Parathyroid adenoma (tissue), 2 donors: ENCODE data around the gene GGN.
"Not testable (repeated sequence)": the region's sequence is repeated elsewhere in the genome, so short reads cannot be mapped to it uniquely, and the experiment has no call there.

Experiments used
- H2AFZ ChIP-seq: fragments of 300-600 bp; sonication (generic); one replicate; pipeline ENCODE4 v1.7.0; 2017; ENCODE audit warnings: antibody characterized with exemption, mild to moderate bottlenecking
- H3K27ac ChIP-seq: fragments of 300-600 bp; sonication (generic); one replicate; pipeline ENCODE4 v1.7.0; 2017
- H3K27me3 ChIP-seq: fragments of 300-600 bp; sonication (generic); one replicate; pipeline ENCODE4 v1.7.0; 2017; ENCODE audit warnings: low read length; ENCODE audit not compliant: control insufficient read depth, insufficient read depth
- H3K36me3 ChIP-seq: fragments of 300-600 bp; sonication (generic); one replicate; pipeline ENCODE4 v1.7.0; 2017; ENCODE audit warnings: low read length; ENCODE audit not compliant: control insufficient read depth, insufficient read depth
- H3K4me1 ChIP-seq: fragments of 300-600 bp; sonication (generic); one replicate; pipeline ENCODE4 v1.7.0; 2017; ENCODE audit warnings: control low read depth
- H3K4me2 ChIP-seq: fragments of 300-600 bp; sonication (generic); one replicate; pipeline ENCODE4 v1.7.0; 2017; ENCODE audit warnings: low read length
- H3K4me3 ChIP-seq: fragments of 300-600 bp; sonication (generic); one replicate; pipeline ENCODE4 v1.7.0; 2017; ENCODE audit warnings: low read depth, low read length
- H3K79me2 ChIP-seq: fragments of 300-600 bp; sonication (generic); one replicate; pipeline ENCODE4 v1.7.0; 2017; ENCODE audit warnings: control low read depth
- H3K9ac ChIP-seq: fragments of 300-600 bp; sonication (generic); one replicate; pipeline ENCODE4 v1.7.0; 2017; ENCODE audit warnings: mild to moderate bottlenecking
- H3K9me3 ChIP-seq: fragments of 300-600 bp; sonication (generic); one replicate; pipeline ENCODE4 v1.7.0; 2017; ENCODE audit warnings: low read length; ENCODE audit not compliant: control insufficient read depth
- TF ChIP-seq, protein P1 (sequence below): fragments of 300-600 bp; sonication (generic); IDR thresholded peaks from one replicate; pipeline ENCODE4 v1.7.0; 2017; ENCODE audit warnings: antibody characterized with exemption, mild to moderate bottlenecking
- donor health status: primary hyperparathyroidism.

GGN gene

DNA sequence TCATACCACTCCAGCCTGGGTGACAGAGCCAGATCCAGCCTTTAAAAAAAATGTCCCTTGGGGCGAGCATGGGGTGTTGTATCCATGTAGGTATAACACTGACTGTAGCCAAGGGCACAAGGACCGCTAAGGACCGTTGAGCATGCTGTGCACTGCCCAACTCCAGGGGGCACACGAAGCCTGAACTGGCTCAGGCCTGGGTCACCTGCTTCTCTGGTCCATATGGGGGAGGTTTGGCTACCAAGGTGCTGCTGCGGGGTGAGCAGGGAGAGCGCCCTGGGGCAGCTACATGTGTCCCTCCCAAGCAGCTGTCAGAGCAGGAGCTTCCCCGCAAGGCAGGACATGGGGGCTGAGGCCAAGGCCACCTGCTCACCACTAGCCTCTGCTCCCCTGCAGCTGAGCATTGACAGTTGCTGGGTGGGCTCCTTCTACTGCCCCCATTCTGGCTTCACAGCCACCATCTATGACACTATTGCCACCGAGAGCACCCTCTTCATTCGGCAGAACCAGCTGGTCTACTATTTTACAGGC lies 35.9 kb downstream of the GGN start:
- Histone ChIP-seq H3K36me3 (no peaks in the 10 kb centered on the region), H2AFZ (no peak overlapping the region), H3K4me3 (no peak overlapping the region), H3K4me1 (no peaks in the 10 kb centered on the region), H3K9me3 (no peaks in the 10 kb centered on the region), H3K4me2 (no peak overlapping the region), H3K79me2 (no peaks in the 10 kb centered on the region), H3K27ac (no peak overlapping the region), H3K27me3 (no peaks in the 10 kb centered on the region), H3K9ac (no peak overlapping the region)
- TF ChIP-seq, protein P1, sequence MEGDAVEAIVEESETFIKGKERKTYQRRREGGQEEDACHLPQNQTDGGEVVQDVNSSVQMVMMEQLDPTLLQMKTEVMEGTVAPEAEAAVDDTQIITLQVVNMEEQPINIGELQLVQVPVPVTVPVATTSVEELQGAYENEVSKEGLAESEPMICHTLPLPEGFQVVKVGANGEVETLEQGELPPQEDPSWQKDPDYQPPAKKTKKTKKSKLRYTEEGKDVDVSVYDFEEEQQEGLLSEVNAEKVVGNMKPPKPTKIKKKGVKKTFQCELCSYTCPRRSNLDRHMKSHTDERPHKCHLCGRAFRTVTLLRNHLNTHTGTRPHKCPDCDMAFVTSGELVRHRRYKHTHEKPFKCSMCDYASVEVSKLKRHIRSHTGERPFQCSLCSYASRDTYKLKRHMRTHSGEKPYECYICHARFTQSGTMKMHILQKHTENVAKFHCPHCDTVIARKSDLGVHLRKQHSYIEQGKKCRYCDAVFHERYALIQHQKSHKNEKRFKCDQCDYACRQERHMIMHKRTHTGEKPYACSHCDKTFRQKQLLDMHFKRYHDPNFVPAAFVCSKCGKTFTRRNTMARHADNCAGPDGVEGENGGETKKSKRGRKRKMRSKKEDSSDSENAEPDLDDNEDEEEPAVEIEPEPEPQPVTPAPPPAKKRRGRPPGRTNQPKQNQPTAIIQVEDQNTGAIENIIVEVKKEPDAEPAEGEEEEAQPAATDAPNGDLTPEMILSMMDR = no peak

DNA sequence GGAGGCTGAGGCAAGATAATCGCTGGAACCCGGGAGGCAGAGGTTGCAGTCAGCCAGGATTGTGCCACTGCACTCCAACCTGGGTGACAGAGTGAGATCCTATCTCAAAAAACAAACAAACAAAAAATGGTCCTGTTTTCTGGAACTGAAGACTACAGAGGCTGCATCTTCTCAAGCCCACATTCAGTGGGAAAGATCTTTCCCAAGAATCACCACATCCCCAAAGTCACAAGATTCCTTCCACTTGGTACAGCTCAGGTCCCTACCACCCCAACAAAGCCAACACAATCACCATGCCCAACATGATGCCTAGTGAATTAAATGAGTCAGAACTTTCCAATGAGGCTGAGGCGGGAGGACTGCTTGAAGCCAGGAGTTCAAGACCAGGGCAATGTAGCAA lies 37.0 kb downstream of the GGN start:
- Histone ChIP-seq H3K9me3 (no peaks in the 10 kb centered on the region), H3K79me2 (no peaks in the 10 kb centered on the region), H2AFZ (no peak overlapping the region), H3K36me3 (no peaks in the 10 kb centered on the region), H3K27me3 (no peaks in the 10 kb centered on the region), H3K4me1 (no peaks in the 10 kb centered on the region), H3K9ac (no peak overlapping the region), H3K4me2 (no peak overlapping the region), H3K27ac (no peak overlapping the region), H3K4me3 (no peak overlapping the region)
- TF ChIP-seq, protein P1 = no peak

DNA sequence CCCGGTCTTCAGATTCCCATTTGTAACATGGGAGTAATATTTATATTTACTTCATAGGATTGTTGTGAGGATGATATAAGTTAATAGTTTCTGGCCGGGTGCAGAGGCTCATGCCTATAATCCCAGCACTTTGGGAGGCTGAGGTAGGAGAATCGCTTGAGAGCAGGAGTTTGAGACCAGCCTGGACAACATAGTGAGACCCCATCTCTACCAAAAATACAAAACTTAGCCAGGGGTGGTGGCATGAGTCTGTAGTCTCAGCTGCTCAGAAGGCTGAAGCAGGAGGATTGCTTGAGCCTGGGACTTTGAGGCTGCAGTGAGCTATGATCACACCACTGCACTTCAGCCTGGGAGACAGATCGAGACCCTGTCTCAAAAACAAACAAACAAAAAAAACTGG lies 41.0 kb downstream of the GGN start:
- no peak overlapping the region for H3K9ac ChIP-seq
- TF ChIP-seq, protein P1 = no peak

DNA sequence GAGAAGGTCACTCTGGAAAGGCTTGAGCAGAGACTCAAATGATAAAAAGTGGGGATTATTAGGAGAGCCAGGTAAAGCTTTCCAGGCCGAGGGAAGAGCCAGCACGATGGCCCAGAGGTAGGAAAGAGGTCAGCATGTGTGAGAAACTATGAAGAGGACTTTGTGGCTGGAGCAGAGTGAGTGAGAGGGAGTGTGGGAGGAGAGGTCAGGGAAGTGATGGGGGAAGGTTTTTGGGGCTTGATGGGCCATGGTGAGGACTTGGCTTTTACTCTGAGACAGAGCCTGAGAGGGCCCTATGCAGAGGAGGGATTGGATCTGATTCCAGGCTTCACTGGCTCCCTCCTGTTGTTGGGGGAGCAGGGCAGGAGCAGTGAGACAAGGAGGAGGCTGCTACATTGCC lies 46.9 kb downstream of the GGN start:
- no peak overlapping the region for H2AFZ ChIP-seq
- no peaks in the 10 kb centered on the region for H3K4me1 ChIP-seq
- no peaks in the 10 kb centered on the region for H3K9me3 ChIP-seq
- H3K79me2 ChIP-seq = no peaks in the 10 kb centered on the region
- H3K4me2 ChIP-seq = no peak overlapping the region
- TF ChIP-seq, protein P1 = no peak
- no peaks in the 10 kb centered on the region for H3K27me3 ChIP-seq
- H3K4me3 ChIP-seq = no peak overlapping the region
- H3K36me3 ChIP-seq = no peaks in the 10 kb centered on the region
- H3K27ac ChIP-seq = no peak overlapping the region
- no peak overlapping the region for H3K9ac ChIP-seq

More for the DNA sequence above, 41.0 kb downstream of the GGN start:
- H3K9me3 ChIP-seq = no peaks in the 10 kb centered on the region
- no peaks in the 10 kb centered on the region for H3K27me3 ChIP-seq
- no peak overlapping the region for H3K27ac ChIP-seq
- H3K79me2 ChIP-seq = no peaks in the 10 kb centered on the region
- H3K4me1 ChIP-seq = no peaks in the 10 kb centered on the region
- H2AFZ ChIP-seq = no peak overlapping the region
- no peaks in the 10 kb centered on the region for H3K36me3 ChIP-seq
- no peak overlapping the region for H3K4me3 ChIP-seq
- no peak overlapping the region for H3K4me2 ChIP-seq

DNA sequence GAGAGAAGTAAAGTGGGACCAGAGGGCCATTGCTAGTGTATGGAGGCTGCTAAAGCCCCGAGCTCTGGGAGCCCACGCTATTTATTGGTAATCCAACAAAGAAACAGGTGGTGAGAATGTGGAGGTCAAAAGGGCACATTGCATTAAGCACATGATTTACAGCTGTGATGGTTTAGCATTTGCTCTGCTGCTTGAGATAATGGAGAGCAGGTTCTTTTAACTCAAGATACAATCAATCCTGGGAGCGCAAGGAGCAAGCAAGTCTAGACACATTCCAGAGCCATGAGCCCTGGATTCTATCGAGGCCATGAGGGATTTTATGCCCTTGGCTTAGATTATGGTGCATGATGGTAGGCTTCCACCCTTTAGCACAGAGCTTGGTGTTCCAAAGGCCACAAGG lies 48.8 kb downstream of the GGN start:
- not testable (repeated sequence) for H3K36me3 ChIP-seq, H3K27ac ChIP-seq, H3K79me2 ChIP-seq, H3K9me3 ChIP-seq, H3K27me3 ChIP-seq, H3K4me1 ChIP-seq, H3K4me3 ChIP-seq, H3K9ac ChIP-seq, H3K4me2 ChIP-seq, H2AFZ ChIP-seq
